Measurements from ENCODE around the gene NSD1.
"Not testable (repeated sequence)": the region's sequence is repeated elsewhere in the genome, so short reads cannot be mapped to it uniquely, and the experiment has no call there.

The NSD1 gene

GRCh38 chr5:177176175-177176711 lies 42.7 kb downstream of the NSD1 start:
- no peak for DNase-seq (ENCODE audit: low spot score)

GRCh38 chr5:177177847-177178437 lies 44.4 kb downstream of the NSD1 start:
- not testable (repeated sequence) for DNase-seq (ENCODE audit: low spot score)

GRCh38 chr5:177178733-177179304 lies 45.2 kb downstream of the NSD1 start:
- no peak for DNase-seq (ENCODE audit: low spot score)

GRCh38 chr5:177179431-177179830 lies 45.9 kb downstream of the NSD1 start:
- no peak for DNase-seq (ENCODE audit: low spot score)

- no peak for DNase-seq (ENCODE audit: low spot score)
These were observed 49.6 kb downstream of the NSD1 start for GRCh38 chr5:177183142-177183541.

GRCh38 chr5:177183766-177184360 lies 50.3 kb downstream of the NSD1 start:
- DNase-seq (ENCODE audit: low spot score) = no peak

- no peak for DNase-seq (ENCODE audit: low spot score)
These were observed 52.4 kb downstream of the NSD1 start for GRCh38 chr5:177185993-177186392.

GRCh38 chr5:177186645-177187044 lies 53.1 kb downstream of the NSD1 start:
- no peak for DNase-seq (ENCODE audit: low spot score)

GRCh38 chr5:177188775-177189174 lies 55.2 kb downstream of the NSD1 start:
- no peak for DNase-seq (ENCODE audit: low spot score)

GRCh38 chr5:177189416-177189815 lies 55.8 kb downstream of the NSD1 start:
- peak; percentile 6 for DNase-seq (ENCODE audit: low spot score)

GRCh38 chr5:177189965-177190364 lies 56.4 kb downstream of the NSD1 start:
- DNase-seq (ENCODE audit: low spot score) = no peak

GRCh38 chr5:177194268-177194667 lies 60.7 kb downstream of the NSD1 start:
- DNase-seq (ENCODE audit: low spot score) = peak; percentile 74

- no peak for DNase-seq (ENCODE audit: low spot score)
These were observed 61.9 kb downstream of the NSD1 start for GRCh38 chr5:177195307-177195952.

GRCh38 chr5:177198738-177199137 lies 65.2 kb downstream of the NSD1 start:
- DNase-seq (ENCODE audit: low spot score) = no peak

- DNase-seq (ENCODE audit: low spot score) = no peak
These were observed 70.7 kb downstream of the NSD1 start for GRCh38 chr5:177204281-177204680.

- DNase-seq (ENCODE audit: low spot score) = no peak
These were observed 76.0 kb downstream of the NSD1 start for GRCh38 chr5:177209610-177210009.

GRCh38 chr5:177212242-177212641 lies 78.7 kb downstream of the NSD1 start:
- no peak for DNase-seq (ENCODE audit: low spot score)

- DNase-seq (ENCODE audit: low spot score) = no peak
These were observed 87.0 kb downstream of the NSD1 start for GRCh38 chr5:177220576-177220975.

GRCh38 chr5:177222269-177222668 lies 88.7 kb downstream of the NSD1 start:
- DNase-seq (ENCODE audit: low spot score) = no peak

GRCh38 chr5:177225798-177226197 lies 92.2 kb downstream of the NSD1 start:
- DNase-seq (ENCODE audit: low spot score) = no peak

GRCh38 chr5:177226860-177227259 lies 93.3 kb downstream of the NSD1 start:
- no peak for DNase-seq (ENCODE audit: low spot score)

GRCh38 chr5:177228751-177229150 lies 95.2 kb downstream of the NSD1 start:
- no peak for DNase-seq (ENCODE audit: low spot score)

GRCh38 chr5:177230660-177231059 lies 97.1 kb downstream of the NSD1 start:
- DNase-seq (ENCODE audit: low spot score) = no peak

All from AG08395 (cell line).